ENCODE results near the gene DLGAP1.

GRCh38 chr18:3450799-3451182 lies 1004.3 kb downstream of the DLGAP1 start:
- TF ChIP-seq HDAC1 (CRISPR knock-in tag; IDR thresholded peaks at IDR 0.05) (no peak), CREM (IDR thresholded peaks at IDR 0.05) (no peak), CREM (CRISPR knock-in tag; IDR thresholded peaks at IDR 0.05) (no peak), MYNN (CRISPR knock-in tag; IDR thresholded peaks at IDR 0.05; ENCODE audit: low read depth) (no peak), ZNF24 (IDR thresholded peaks at IDR 0.05) (no peak), CEBPZ (IDR thresholded peaks at IDR 0.05; ENCODE audit: low read length) (no peak), ZNF644 (CRISPR knock-in tag; IDR thresholded peaks at IDR 0.05; ENCODE audit: low read depth) (no peak), ZNF570 (CRISPR knock-in tag; IDR thresholded peaks at IDR 0.05; ENCODE audit: borderline replicate concordance) (no peak), ZFP1 (CRISPR knock-in tag; IDR thresholded peaks at IDR 0.05) (no peak), MED1 (CRISPR knock-in tag; IDR thresholded peaks at IDR 0.05) (no peak), GATAD2A (CRISPR knock-in tag; IDR thresholded peaks at IDR 0.05) (0 out of 2 replicates have a peak, but pooled peaks have one; percentile 4), ZNF562 (CRISPR knock-in tag; IDR thresholded peaks at IDR 0.05; ENCODE audit: borderline replicate concordance) (no peak)

All from HepG2 (cell line).